Large intestine (tissue), 3 donors: Measurements from ENCODE around the gene RASSF6. TPM values are rescaled to one million over a fixed set of nuclear protein-coding genes. Genes with fewer than 3 reads are reported as not detected.
"Not testable (repeated sequence)": the region's sequence is repeated elsewhere in the genome, so short reads cannot be mapped to it uniquely, and the experiment has no call there.

Source experiments
- DNase-seq, 2 donors: peaks; one replicate each; pipeline versions ENCODE4 v3.0.0 to v3.0.0-alpha.2; 2013
- H3K27ac ChIP-seq: one replicate; pipeline ENCODE4 v1.5.1; 2013; ENCODE audit warnings: low read length
- H3K27me3 ChIP-seq: 2 replicates; pipeline ENCODE4 v1.6.1; 2013; ENCODE audit warnings: low read length; ENCODE audit not compliant: control insufficient read depth, insufficient read depth
- H3K36me3 ChIP-seq: 2 replicates; pipeline ENCODE4 v1.6.1; 2013; ENCODE audit warnings: low read length; ENCODE audit not compliant: control insufficient read depth, insufficient read depth
- H3K4me1 ChIP-seq: one replicate; pipeline ENCODE4 v1.6.1; 2013; ENCODE audit warnings: low read length; ENCODE audit not compliant: control insufficient read depth, insufficient read depth
- H3K4me3 ChIP-seq: one replicate; pipeline ENCODE4 v1.5.1; 2013; ENCODE audit warnings: low read length
- H3K9me3 ChIP-seq: one replicate; pipeline ENCODE4 v1.6.1; 2013; ENCODE audit warnings: mild to moderate bottlenecking, low read depth, low read length, moderate library complexity; ENCODE audit not compliant: control insufficient read depth
- WGBS: methylation state at CpG from one replicate; pipeline ENCODE4 v1.1.5; 2013; ENCODE audit warnings: low lambda C conversion rate; ENCODE audit not compliant: insufficient coverage; 5-methylcytosine and 5-hydroxymethylcytosine counted together
- polyA plus RNA-seq: library from polyadenylated mRNA; unstranded; fragments of 120-200 nt; gene quantifications from one replicate; pipeline ENCODE4 v1.2.1, GENCODE V29; 2013

Gene RASSF6
- polyA plus RNA-seq, 1 donor = 17.4 TPM

GRCh38 chr4:73597594-73597993 is 22.6 kb downstream of the RASSF6 start:
- no peak overlapping the region for H3K27ac ChIP-seq
- H3K36me3 ChIP-seq = peaks cover 4% of the 10 kb centered on the region
- H3K4me3 ChIP-seq = no peak overlapping the region
- H3K27me3 ChIP-seq = no peaks in the 10 kb centered on the region
- H3K4me1 ChIP-seq = peaks cover 21% of the 10 kb centered on the region
- DNase-seq = no peak
- H3K9me3 ChIP-seq = no peaks in the 10 kb centered on the region

DNA sequence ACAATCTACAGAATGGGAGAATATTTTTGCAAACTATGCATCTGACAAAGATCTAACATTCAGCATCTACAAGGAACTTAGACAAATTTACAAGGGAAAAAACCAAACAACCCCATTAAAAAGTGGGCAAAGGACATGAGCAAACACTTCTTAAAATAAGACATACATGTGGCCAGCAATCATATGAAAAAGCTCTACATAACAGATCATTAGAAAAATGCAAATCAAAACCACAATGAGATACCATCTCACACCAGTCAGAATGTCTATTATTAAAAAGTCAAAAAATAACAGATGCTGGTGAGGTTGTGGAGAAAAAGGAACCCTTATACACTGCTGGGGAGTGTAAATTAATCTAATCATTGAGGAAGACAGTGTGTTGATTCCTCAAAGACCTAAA is 23.1 kb downstream of the RASSF6 start:
- not testable (repeated sequence) for DNase-seq, H3K4me3 ChIP-seq, H3K27ac ChIP-seq, H3K27me3 ChIP-seq, H3K9me3 ChIP-seq, H3K36me3 ChIP-seq
- H3K4me1 ChIP-seq = peaks cover 17% of the 10 kb centered on the region

DNA sequence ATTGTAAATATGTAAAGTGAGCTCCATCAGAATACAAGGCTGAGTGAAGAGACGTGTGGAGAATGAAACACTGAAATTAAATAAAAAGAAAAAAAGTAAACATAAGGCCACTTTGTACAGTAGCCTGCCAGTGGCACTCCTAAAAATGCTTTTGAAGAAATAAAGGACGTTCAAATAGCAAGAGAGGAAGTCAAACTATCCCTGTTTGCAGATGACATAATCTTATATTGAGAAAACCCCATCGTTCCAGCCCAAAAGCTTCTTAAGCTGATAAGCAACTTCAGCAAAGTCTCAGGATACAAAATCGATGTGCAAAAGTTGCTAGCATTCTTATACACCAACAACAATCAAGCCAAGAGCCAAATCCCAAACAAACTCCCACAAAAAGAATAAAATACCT is 24.2 kb downstream of the RASSF6 start:
- 0% methylated on average over 1 of the region's 4 CpGs for WGBS
- no peak overlapping the region for H3K4me3 ChIP-seq
- no peak overlapping the region for H3K27ac ChIP-seq
- peaks cover 10% of the 10 kb centered on the region for H3K36me3 ChIP-seq
- peaks cover 16% of the 10 kb centered on the region for H3K4me1 ChIP-seq
- no peak for DNase-seq
- H3K27me3 ChIP-seq = no peaks in the 10 kb centered on the region
- no peaks in the 10 kb centered on the region for H3K9me3 ChIP-seq

DNA sequence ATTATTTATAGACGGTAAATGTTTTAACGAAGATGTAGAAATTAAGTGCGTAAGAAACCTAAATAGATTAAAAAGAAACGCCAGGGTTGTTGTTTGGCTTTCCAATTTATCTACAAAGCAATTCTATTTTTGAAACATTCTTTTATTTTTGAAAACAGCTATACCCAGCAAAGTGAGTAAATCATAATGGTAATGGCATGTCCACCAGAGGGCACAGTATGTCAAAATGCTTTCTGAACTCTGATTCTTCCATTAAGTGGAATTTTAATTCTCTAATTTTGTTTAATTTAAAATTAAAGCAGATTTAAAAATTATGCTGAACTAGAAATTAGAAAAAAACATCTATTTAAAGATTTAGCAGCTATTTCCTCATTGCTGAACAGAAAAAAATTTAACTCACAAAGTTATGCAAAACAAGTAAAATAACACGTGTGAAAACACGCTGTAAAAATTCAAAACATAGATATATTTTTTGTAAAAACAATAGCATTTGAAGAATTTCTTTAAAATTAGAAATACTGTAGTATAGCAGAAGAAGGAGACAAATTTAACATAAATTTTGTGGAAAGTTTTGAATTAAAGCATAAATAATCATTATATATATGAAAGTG is 26.5 kb downstream of the RASSF6 start:
- Histone ChIP-seq H3K36me3 (peaks cover 10% of the 10 kb centered on the region), H3K9me3 (no peaks in the 10 kb centered on the region), H3K4me3 (no peak overlapping the region), H3K27me3 (no peaks in the 10 kb centered on the region), H3K27ac (no peak overlapping the region), H3K4me1 (peaks cover 12% of the 10 kb centered on the region)
- no peak for DNase-seq
- WGBS = 75% methylated on average over 4 of the region's 6 CpGs

- no peaks in the 10 kb centered on the region for H3K27me3 ChIP-seq
- DNase-seq = no peak
- no peak overlapping the region for H3K4me3 ChIP-seq
- no peaks in the 10 kb centered on the region for H3K9me3 ChIP-seq
- no CpG with 5 or more reads among the region's 5 CpGs for WGBS
- H3K4me1 ChIP-seq = peaks cover 8% of the 10 kb centered on the region
- H3K27ac ChIP-seq = no peak overlapping the region
- peaks cover 8% of the 10 kb centered on the region for H3K36me3 ChIP-seq
These were observed 30.1 kb downstream of the RASSF6 start for GRCh38 chr4:73589887-73590801.

DNA sequence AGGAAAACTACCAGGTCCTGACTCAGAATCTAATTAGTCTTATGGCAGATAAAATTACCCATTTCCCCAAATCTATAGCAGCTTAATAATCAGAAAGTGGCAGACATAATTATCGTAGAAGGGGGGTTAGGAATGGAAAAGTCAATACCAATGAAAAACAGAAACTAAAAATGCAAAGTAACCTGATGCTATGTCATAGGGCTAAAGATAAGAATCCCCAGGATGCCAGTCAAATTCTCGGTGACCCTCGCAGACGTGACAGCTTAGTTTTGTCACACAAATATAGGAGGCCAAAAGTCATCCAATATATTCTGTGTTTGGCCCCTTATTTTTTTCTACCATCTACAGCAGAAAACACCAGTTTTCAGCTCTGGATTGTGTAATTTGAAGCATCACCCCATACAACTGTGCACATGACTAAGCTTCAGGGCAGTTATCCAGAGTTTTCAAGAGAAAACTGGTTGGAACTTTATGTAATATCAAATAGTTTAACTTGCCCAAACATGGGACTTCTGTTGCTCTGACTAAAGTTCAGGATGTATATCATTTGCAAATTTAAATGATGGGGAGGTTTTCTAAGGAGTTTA is 30.9 kb downstream of the RASSF6 start:
- Histone ChIP-seq H3K4me1 (peaks cover 8% of the 10 kb centered on the region), H3K27ac (no peak overlapping the region), H3K36me3 (peaks cover 8% of the 10 kb centered on the region), H3K27me3 (no peaks in the 10 kb centered on the region), H3K9me3 (no peaks in the 10 kb centered on the region), H3K4me3 (no peak overlapping the region)
- no peak for DNase-seq
- no CpG with 5 or more reads among the region's 4 CpGs for WGBS

DNA sequence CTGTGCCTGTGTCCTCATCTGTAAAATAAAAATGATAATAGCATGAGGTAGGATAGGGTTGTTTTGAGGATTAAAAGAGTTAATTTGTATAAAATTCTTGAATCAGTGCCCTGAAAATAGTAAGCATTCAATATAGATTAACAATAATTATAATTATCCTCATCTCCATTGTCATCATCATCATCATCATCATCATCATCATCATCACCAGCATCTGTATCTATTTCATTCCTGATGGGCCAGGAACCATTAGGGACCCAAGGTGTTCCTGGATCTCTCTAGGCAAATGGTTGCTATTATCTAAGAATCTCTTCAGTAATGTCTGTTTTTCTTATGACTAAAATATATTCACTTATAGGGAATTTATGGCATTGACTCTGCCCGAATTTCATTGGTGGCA is 31.6 kb downstream of the RASSF6 start:
- no peak for DNase-seq
- no peak overlapping the region for H3K27ac ChIP-seq
- H3K27me3 ChIP-seq = no peaks in the 10 kb centered on the region
- peaks cover 10% of the 10 kb centered on the region for H3K36me3 ChIP-seq
- no peak overlapping the region for H3K4me3 ChIP-seq
- no peaks in the 10 kb centered on the region for H3K9me3 ChIP-seq
- WGBS = no CpG with 5 or more reads among the region's 1 CpG
- H3K4me1 ChIP-seq = peaks cover 8% of the 10 kb centered on the region

DNA sequence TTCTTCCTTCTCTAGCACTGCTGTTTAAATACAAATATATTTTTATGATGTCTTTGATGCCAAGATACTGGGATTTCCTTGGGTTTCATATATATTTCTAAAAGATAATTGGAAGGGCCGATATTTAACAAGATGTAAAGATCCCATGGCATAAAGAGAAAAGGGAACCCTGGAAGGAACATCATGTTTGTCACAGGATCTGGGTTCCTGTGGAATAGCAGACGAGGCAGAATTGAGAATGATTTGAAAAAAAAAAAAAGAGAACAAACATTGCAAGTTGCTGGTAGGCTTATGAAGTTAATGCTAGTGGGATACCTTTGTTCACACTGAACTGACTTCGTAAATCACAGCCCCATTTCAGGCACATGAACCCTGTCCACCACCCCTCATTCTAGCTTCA is 33.6 kb downstream of the RASSF6 start:
- Histone ChIP-seq H3K27me3 (no peaks in the 10 kb centered on the region), H3K27ac (no peak overlapping the region), H3K4me1 (peaks cover 8% of the 10 kb centered on the region), H3K9me3 (no peaks in the 10 kb centered on the region), H3K4me3 (no peak overlapping the region), H3K36me3 (peaks cover 2% of the 10 kb centered on the region)
- DNase-seq = no peak
- 72% methylated on average over 2 of the region's 3 CpGs for WGBS

- H3K27me3 ChIP-seq = no peaks in the 10 kb centered on the region
- DNase-seq = no peak
- peaks cover 8% of the 10 kb centered on the region for H3K4me1 ChIP-seq
- H3K9me3 ChIP-seq = no peaks in the 10 kb centered on the region
- H3K4me3 ChIP-seq = no peak overlapping the region
- 100% methylated on average over 1 of the region's 1 CpG for WGBS
- H3K36me3 ChIP-seq = peaks cover 2% of the 10 kb centered on the region
- no peak overlapping the region for H3K27ac ChIP-seq
These were observed 34.2 kb downstream of the RASSF6 start for GRCh38 chr4:73586040-73586439.

DNA sequence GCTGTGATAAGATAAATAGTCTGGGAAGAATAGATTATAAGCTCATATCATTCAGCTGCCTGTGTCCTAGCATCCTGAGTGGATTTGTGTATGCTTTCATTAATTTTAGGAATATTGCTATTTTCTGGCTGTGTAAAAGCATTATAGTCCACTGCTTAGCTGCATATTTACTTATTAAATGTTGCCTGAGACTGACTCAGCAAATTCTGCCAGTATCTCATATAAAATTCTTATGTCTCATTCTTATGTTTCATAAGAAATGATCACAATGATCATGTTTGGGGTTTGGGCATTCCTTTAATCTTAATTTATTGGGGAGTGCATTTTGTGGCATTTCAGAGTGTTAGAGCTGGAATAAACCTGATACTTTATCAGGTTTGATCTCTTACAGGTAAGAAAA is 34.9 kb downstream of the RASSF6 start:
- H3K27me3 ChIP-seq = no peaks in the 10 kb centered on the region
- H3K27ac ChIP-seq = no peak overlapping the region
- H3K4me3 ChIP-seq = no peak overlapping the region
- H3K4me1 ChIP-seq = peaks cover 2% of the 10 kb centered on the region
- H3K36me3 ChIP-seq = peaks cover 2% of the 10 kb centered on the region
- no peaks in the 10 kb centered on the region for H3K9me3 ChIP-seq
- DNase-seq = no peak
